ENCODE data around the gene PLEKHA7. TPM values are rescaled to one million over a fixed set of nuclear protein-coding genes. Genes with fewer than 3 reads are reported as not detected.

Gene PLEKHA7
- total and polyA plus RNA-seq, 4 donors: 10.1 to 21.8 (median 13.4) TPM

DNA sequence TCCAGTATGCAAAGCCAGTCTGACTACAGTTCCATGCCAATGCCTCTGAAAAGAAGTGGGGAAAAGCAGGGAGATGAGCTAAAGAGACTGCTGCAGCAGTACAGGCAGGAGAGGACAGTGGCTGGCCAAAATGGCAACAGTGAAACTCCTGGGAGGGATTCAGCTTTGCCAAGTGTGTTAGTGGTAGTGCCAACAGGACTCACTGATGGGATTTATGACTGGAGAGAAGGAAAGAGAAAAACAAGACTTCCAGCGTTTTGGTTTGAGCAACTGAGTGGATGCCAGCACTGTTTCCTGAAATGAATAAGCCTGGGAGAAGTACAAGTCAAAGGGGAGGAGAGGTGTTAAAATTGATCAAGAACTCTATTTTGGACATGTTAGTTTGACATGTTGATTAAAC, 80.9 kb downstream of the PLEKHA7 start:
- 56% methylated on average over 1 of the region's 1 CpG for WGBS (ENCODE audit: insufficient coverage)
- peak in 3 of 6 donors; percentile 29 to 85 (median 61) for DNase-seq (ENCODE audit: low read depth in 4 of 6, low spot score in 6 of 6)
- Histone ChIP-seq H3K4me3 (ENCODE audit: low read depth, low read length) (no peak overlapping the region), H3K27me3 (ENCODE audit: control insufficient read depth, insufficient read depth, low read length) (no peaks in the 10 kb centered on the region), H3K27ac (ENCODE audit: low read depth, low read length) (peak overlapping the region; percentile 65), H3K4me1 (ENCODE audit: control insufficient read depth, insufficient read depth, low read length) (peaks cover 10% of the 10 kb centered on the region), H3K9me3 (ENCODE audit: control insufficient read depth, insufficient read depth, low read length) (no peaks in the 10 kb centered on the region), H3K36me3 (ENCODE audit: control insufficient read depth, insufficient read depth, low read length) (no peaks in the 10 kb centered on the region)

DNA sequence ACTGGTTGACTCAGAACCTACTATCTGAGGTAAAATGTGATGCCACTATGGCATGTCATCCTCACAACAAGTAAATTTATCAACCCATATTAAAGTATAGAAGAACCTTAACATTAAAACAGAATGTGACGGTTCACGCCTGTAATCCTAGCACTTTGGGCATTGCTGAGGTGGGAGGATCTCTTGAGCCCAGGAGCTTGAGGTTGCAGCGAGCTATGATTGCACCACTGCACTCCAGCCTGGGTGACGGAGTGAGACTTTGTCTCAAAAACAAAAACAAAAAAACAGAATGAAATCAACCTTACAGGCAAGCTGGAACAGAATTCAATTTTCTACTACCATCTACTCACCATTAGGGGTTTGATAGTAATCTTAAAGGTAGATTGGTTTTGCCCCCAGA, 86.2 kb downstream of the PLEKHA7 start:
- Histone ChIP-seq H3K4me1 (ENCODE audit: control insufficient read depth, insufficient read depth, low read length) (peaks cover 25% of the 10 kb centered on the region), H3K4me3 (ENCODE audit: low read depth, low read length) (no peak overlapping the region), H3K9me3 (ENCODE audit: control insufficient read depth, insufficient read depth, low read length) (no peaks in the 10 kb centered on the region), H3K36me3 (ENCODE audit: control insufficient read depth, insufficient read depth, low read length) (no peaks in the 10 kb centered on the region), H3K27me3 (ENCODE audit: control insufficient read depth, insufficient read depth, low read length) (peaks cover 29% of the 10 kb centered on the region), H3K27ac (ENCODE audit: low read depth, low read length) (no peak overlapping the region)
- DNase-seq (ENCODE audit: low read depth in 4 of 6, low spot score in 6 of 6): no peak
- WGBS (ENCODE audit: insufficient coverage): no CpG with 5 or more reads among the region's 4 CpGs

GRCh38 chr11:16926883-16927626, 87.2 kb downstream of the PLEKHA7 start:
- Histone ChIP-seq H3K4me3 (ENCODE audit: low read depth, low read length) (no peak overlapping the region), H3K9me3 (ENCODE audit: control insufficient read depth, insufficient read depth, low read length) (no peaks in the 10 kb centered on the region), H3K36me3 (ENCODE audit: control insufficient read depth, insufficient read depth, low read length) (no peaks in the 10 kb centered on the region), H3K27ac (ENCODE audit: low read depth, low read length) (no peak overlapping the region), H3K27me3 (ENCODE audit: control insufficient read depth, insufficient read depth, low read length) (peaks cover 31% of the 10 kb centered on the region), H3K4me1 (ENCODE audit: control insufficient read depth, insufficient read depth, low read length) (peaks cover 29% of the 10 kb centered on the region)
- DNase-seq (ENCODE audit: low read depth in 4 of 6, low spot score in 6 of 6): no peak
- 85% methylated on average over 4 of the region's 9 CpGs for WGBS (ENCODE audit: insufficient coverage)

DNA sequence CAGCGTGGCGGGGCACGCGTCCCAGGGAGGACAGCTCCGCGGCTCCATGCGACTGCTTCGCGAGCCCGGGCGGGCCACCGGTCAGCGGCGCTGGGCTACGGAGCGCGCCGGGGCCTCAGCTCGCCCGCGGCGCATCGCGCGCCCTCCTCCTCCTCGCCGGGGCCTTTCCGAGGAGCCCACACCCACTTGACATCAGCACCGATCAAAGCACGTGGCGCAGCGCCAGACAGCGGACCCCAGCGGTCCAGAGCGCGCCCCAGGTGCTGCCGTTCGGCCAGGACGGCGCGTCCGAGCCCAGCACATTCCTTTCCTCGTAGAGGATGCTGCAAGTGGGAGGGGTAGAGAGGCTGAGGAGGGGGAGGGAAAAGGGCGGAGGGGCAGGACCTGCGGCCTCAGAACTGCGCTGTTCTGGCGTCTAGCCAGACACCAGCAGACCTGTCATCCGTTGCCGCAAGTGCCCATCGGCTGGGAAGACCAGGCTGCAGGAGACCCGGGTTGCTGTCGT, 88.6 kb downstream of the PLEKHA7 start:
- WGBS (ENCODE audit: insufficient coverage): 0% methylated on average over 52 of the region's 52 CpGs
- H3K4me1 ChIP-seq (ENCODE audit: control insufficient read depth, insufficient read depth, low read length): peaks cover 29% of the 10 kb centered on the region
- no peak overlapping the region for H3K27ac ChIP-seq (ENCODE audit: low read depth, low read length)
- no peaks in the 10 kb centered on the region for H3K9me3 ChIP-seq (ENCODE audit: control insufficient read depth, insufficient read depth, low read length)
- peaks cover 31% of the 10 kb centered on the region for H3K27me3 ChIP-seq (ENCODE audit: control insufficient read depth, insufficient read depth, low read length)
- peak in 2 of 6 donors; percentile 66 to 81 for DNase-seq (ENCODE audit: low read depth in 4 of 6, low spot score in 6 of 6)
- H3K36me3 ChIP-seq (ENCODE audit: control insufficient read depth, insufficient read depth, low read length): no peaks in the 10 kb centered on the region
- H3K4me3 ChIP-seq (ENCODE audit: low read depth, low read length): peak overlapping the region; percentile 47

DNA sequence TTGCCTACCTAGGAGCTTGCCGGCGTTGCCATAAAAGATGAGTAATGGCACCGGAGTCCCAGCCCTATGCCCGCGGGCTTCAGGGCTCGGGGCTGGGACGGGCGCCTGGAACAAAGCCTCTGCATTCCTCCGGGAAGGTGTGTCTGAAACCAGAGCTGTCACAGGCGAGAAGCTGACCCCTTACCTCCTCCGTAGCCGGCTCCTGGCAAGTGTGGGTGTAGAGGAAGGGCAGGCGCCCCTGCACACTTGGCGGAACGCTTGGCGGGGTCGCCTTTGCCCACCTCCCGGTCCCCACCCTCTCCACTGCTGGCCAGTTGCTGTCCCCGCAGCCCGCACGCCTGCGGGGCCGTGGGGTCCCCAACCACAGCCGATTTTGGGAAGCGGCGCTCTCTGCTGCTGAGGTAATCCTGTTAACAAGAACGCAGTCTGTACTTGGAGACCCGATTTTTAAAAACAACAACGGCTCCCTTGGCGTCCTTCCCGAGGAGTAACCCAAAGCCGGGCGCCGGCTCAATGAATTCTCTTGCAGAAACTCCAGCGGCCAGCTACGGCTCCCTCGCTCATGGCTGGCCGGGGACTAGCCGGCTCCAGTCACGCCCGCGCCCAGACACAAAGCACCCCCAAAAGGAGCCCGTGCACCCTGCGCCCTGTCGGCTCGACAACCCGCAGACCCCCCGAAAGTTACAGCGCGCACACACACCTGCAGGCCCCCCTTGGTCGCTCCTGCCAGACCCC, 89.2 kb downstream of the PLEKHA7 start:
- Histone ChIP-seq H3K27me3 (ENCODE audit: control insufficient read depth, insufficient read depth, low read length) (peaks cover 31% of the 10 kb centered on the region), H3K4me1 (ENCODE audit: control insufficient read depth, insufficient read depth, low read length) (peaks cover 29% of the 10 kb centered on the region), H3K27ac (ENCODE audit: low read depth, low read length) (no peak overlapping the region), H3K4me3 (ENCODE audit: low read depth, low read length) (peak overlapping the region; percentile 47), H3K9me3 (ENCODE audit: control insufficient read depth, insufficient read depth, low read length) (no peaks in the 10 kb centered on the region), H3K36me3 (ENCODE audit: control insufficient read depth, insufficient read depth, low read length) (no peaks in the 10 kb centered on the region)
- WGBS (ENCODE audit: insufficient coverage): 2% methylated on average over 48 of the region's 51 CpGs
- peak in 2 of 6 donors; percentile 78 to 87 for DNase-seq (ENCODE audit: low read depth in 4 of 6, low spot score in 6 of 6)

DNA sequence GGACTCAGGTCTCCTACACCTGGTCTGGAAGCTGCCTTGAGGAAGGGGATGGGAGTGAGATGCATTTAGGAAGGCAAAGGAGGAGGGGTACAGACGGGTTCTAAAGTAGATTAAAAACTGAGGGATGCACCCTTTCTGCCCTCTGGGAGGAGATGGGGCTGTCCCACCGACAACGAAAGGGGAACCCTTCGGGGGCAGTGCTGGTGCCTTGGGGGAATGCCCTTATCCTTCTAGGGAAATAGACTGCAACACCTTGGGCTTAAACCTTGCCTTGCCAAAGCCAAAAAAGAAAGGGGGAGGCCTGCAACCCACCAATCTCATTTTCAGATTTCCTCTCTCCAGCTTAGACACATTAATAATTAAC, 89.8 kb downstream of the PLEKHA7 start:
- Histone ChIP-seq H3K36me3 (ENCODE audit: control insufficient read depth, insufficient read depth, low read length) (no peaks in the 10 kb centered on the region), H3K4me3 (ENCODE audit: low read depth, low read length) (peak overlapping the region; percentile 47), H3K9me3 (ENCODE audit: control insufficient read depth, insufficient read depth, low read length) (no peaks in the 10 kb centered on the region), H3K27me3 (ENCODE audit: control insufficient read depth, insufficient read depth, low read length) (peaks cover 31% of the 10 kb centered on the region), H3K4me1 (ENCODE audit: control insufficient read depth, insufficient read depth, low read length) (peaks cover 29% of the 10 kb centered on the region), H3K27ac (ENCODE audit: low read depth, low read length) (no peak overlapping the region)
- 27% methylated on average over 4 of the region's 4 CpGs for WGBS (ENCODE audit: insufficient coverage)
- DNase-seq (ENCODE audit: low read depth in 4 of 6, low spot score in 6 of 6): no peak

GRCh38 chr11:16923987-16924386, 90.2 kb downstream of the PLEKHA7 start:
- DNase-seq (ENCODE audit: low read depth in 4 of 6, low spot score in 6 of 6): no peak
- peaks cover 29% of the 10 kb centered on the region for H3K4me1 ChIP-seq (ENCODE audit: control insufficient read depth, insufficient read depth, low read length)
- peaks cover 31% of the 10 kb centered on the region for H3K27me3 ChIP-seq (ENCODE audit: control insufficient read depth, insufficient read depth, low read length)
- no peak overlapping the region for H3K4me3 ChIP-seq (ENCODE audit: low read depth, low read length)
- no peaks in the 10 kb centered on the region for H3K9me3 ChIP-seq (ENCODE audit: control insufficient read depth, insufficient read depth, low read length)
- no peak overlapping the region for H3K27ac ChIP-seq (ENCODE audit: low read depth, low read length)
- 79% methylated on average over 4 of the region's 4 CpGs for WGBS (ENCODE audit: insufficient coverage)
- no peaks in the 10 kb centered on the region for H3K36me3 ChIP-seq (ENCODE audit: control insufficient read depth, insufficient read depth, low read length)

- Histone ChIP-seq H3K27me3 (ENCODE audit: control insufficient read depth, insufficient read depth, low read length) (peaks cover 30% of the 10 kb centered on the region), H3K27ac (ENCODE audit: low read depth, low read length) (no peak overlapping the region), H3K9me3 (ENCODE audit: control insufficient read depth, insufficient read depth, low read length) (no peaks in the 10 kb centered on the region), H3K36me3 (ENCODE audit: control insufficient read depth, insufficient read depth, low read length) (no peaks in the 10 kb centered on the region), H3K4me1 (ENCODE audit: control insufficient read depth, insufficient read depth, low read length) (peaks cover 27% of the 10 kb centered on the region), H3K4me3 (ENCODE audit: low read depth, low read length) (no peak overlapping the region)
- no peak for DNase-seq (ENCODE audit: low read depth in 4 of 6, low spot score in 6 of 6)
- 92% methylated on average over 4 of the region's 4 CpGs for WGBS (ENCODE audit: insufficient coverage)
Observed at GRCh38 chr11:16921668-16922067, 92.5 kb downstream of the PLEKHA7 start.

DNA sequence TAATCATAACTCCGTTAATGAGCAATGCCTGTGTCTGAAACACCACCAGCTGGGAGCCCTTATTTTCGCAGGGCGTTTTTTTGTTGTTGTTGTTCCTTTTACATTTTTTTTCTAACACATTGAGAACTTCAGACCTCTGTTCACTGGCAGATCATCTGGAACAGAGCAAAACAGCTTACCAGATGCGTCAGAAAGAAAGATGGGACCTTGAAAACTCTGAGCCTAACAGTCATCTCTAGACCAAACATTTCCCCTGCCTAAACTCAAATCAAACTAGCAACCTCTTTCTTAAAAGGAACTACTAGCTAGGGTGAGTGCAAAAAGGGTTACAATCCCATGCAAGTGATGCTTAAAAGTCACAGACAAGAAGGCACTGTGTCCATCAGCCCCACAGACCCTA, 93.2 kb downstream of the PLEKHA7 start:
- DNase-seq (ENCODE audit: low read depth in 4 of 6, low spot score in 6 of 6): no peak
- no CpG with 5 or more reads among the region's 4 CpGs for WGBS (ENCODE audit: insufficient coverage)
- H3K27ac ChIP-seq (ENCODE audit: low read depth, low read length): no peak overlapping the region
- H3K9me3 ChIP-seq (ENCODE audit: control insufficient read depth, insufficient read depth, low read length): no peaks in the 10 kb centered on the region
- H3K36me3 ChIP-seq (ENCODE audit: control insufficient read depth, insufficient read depth, low read length): no peaks in the 10 kb centered on the region
- peaks cover 24% of the 10 kb centered on the region for H3K27me3 ChIP-seq (ENCODE audit: control insufficient read depth, insufficient read depth, low read length)
- peaks cover 22% of the 10 kb centered on the region for H3K4me1 ChIP-seq (ENCODE audit: control insufficient read depth, insufficient read depth, low read length)
- no peak overlapping the region for H3K4me3 ChIP-seq (ENCODE audit: low read depth, low read length)
